ENCODE data around the gene VDR.

VDR gene

DNA sequence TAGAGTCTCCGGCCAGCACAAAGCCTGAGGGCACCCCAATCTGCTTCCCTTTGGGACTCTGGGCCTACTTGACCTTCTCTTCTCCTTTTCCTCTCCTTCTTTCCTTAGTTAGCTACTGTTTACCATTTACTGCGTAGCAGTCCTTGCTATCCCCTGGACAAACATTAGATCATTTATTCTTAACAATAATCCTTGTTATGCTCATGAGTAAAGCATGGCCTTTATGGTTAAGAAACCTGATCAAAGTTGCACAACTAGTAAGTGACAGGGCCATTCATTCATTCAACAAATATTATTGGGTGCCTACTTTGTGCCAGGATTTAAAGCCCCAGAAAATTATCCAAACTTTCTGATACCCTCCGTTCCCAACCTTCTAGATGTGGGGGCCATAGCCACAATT is 81.9 kb downstream of the VDR start:
- TF ChIP-seq, protein P1, sequence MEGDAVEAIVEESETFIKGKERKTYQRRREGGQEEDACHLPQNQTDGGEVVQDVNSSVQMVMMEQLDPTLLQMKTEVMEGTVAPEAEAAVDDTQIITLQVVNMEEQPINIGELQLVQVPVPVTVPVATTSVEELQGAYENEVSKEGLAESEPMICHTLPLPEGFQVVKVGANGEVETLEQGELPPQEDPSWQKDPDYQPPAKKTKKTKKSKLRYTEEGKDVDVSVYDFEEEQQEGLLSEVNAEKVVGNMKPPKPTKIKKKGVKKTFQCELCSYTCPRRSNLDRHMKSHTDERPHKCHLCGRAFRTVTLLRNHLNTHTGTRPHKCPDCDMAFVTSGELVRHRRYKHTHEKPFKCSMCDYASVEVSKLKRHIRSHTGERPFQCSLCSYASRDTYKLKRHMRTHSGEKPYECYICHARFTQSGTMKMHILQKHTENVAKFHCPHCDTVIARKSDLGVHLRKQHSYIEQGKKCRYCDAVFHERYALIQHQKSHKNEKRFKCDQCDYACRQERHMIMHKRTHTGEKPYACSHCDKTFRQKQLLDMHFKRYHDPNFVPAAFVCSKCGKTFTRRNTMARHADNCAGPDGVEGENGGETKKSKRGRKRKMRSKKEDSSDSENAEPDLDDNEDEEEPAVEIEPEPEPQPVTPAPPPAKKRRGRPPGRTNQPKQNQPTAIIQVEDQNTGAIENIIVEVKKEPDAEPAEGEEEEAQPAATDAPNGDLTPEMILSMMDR (conservative IDR thresholded peaks at IDR 0.05), result no peak
- no peak for TF ChIP-seq ZFX (IDR thresholded peaks at IDR 0.05)
- H3K27ac ChIP-seq, result no peak overlapping the region

DNA sequence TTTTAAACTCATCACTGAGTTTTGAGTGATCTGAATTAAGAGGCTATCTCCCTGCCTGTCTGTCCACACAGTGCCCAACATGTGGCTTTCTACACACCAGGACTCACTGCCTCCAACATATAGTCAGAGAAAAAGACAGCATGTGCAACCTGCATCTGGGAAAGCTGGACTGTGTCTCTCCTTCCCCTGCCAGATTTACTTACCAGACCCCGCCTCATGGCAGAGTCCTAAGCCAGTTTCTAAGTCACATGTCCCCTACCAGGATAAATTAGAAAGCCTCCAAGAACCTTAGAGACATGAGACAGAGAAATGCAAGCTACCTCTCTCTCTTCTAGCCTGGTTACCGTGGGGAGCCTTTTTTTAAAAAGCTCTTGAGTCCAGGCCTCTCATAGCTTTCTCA is 82.4 kb downstream of the VDR start:
- H3K27ac ChIP-seq, result no peak overlapping the region
- TF ChIP-seq, protein P1 (conservative IDR thresholded peaks at IDR 0.05), result no peak
- TF ChIP-seq ZFX (IDR thresholded peaks at IDR 0.05), result no peak

- no peak for TF ChIP-seq ZFX (IDR thresholded peaks at IDR 0.05)
- TF ChIP-seq, protein P1 (conservative IDR thresholded peaks at IDR 0.05), result no peak
- H3K27ac ChIP-seq, result peak overlapping the region; percentile 85; the same call in 1 of the 2 replicates
Observed at GRCh38 chr12:47821346-47821706, 83.5 kb downstream of the VDR start.

DNA sequence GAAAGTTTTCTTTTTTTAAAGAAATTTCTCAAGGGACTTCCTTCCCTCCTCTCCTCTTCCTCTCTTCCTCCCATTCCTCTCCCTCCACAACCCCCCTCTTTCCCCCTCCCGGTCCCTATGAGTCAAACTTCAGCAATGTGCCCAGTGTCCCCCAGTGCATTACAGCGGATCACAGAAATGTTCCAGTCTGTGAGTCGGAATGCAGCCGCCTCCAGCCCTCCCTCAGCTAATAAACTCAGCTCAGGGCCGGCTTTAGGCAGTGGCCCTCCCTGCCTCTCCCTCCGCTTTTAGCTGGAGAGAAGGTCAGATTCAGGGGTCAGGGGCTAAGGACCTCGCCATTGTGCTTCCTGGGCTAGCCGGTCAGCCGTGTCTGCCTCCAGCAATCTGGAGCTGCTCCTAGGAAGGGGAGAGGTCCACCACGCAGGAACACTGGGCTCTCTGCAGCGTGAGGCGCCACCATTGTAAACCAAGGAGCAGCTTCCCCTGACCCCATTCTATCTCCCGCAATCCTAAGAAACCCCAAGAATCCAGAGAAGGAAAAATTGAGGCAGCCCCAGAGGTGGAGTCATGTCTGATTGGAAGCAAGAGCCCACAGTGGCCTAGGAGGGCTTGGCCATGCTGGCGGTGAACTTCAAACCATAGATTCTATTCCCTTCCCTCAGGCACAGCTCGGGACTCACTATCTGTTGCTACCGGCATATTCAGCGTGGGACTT is 84.0 kb downstream of the VDR start:
- H3K27ac ChIP-seq, result peak overlapping the region; percentile 85
- TF ChIP-seq ZFX (IDR thresholded peaks at IDR 0.05), result no peak

DNA sequence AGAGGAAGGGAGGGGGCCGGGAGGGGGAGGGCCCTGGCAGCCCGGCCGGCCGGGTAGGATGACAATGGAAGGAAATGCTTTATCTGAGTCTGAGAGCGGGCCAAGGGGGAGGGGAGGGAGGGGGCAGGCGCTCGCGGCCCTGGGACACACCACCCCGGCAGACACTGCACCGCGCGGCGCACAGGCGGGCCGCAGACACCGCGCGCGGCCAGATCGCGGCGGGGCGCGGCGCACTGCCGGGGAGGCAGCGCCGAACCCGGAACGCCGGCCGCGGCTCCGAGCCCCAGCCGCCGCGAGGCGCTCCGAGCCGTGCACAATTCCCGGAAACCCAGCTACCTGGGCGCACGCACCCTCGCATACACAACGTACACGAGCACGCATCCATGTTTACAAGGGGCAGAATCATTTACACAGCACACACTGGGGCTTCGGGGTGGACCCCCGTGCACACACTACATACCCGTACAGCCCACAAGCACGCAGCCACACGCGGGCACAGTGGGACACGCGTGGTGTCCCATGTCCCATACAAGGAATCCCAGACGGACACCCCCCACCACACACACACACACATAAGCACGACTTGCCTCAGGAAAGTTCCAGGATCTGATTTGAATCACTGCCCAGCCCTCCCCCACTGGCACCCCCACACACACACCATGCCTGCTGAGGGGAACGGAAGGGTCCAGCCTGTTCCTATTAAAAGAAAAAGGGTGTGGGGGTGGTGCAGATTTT is 84.7 kb downstream of the VDR start, which contains the start of gene HDAC7:
HDAC7 (minus strand) TSS at position 8 of the 735 bp plus-strand sequence. CDS start 118 bp downstream, outside the sequence.
- no peak for TF ChIP-seq ZFX (IDR thresholded peaks at IDR 0.05)
- TF ChIP-seq, protein P1 (conservative IDR thresholded peaks at IDR 0.05), result no peak

GRCh38 chr12:47819138-47819895 is 85.5 kb downstream of the VDR start:
- H3K27ac ChIP-seq, result peak overlapping the region; percentile 85
- TF ChIP-seq, protein P1 (conservative IDR thresholded peaks at IDR 0.05), result no peak; the same call in 1 of the 2 replicates
- peak; percentile 91 for TF ChIP-seq ZFX (IDR thresholded peaks at IDR 0.05)

More for the DNA sequence above, 84.7 kb downstream of the VDR start, which contains the start of gene HDAC7:
- peak within 1 kb of the TSS; percentile 85 for H3K27ac ChIP-seq

DNA sequence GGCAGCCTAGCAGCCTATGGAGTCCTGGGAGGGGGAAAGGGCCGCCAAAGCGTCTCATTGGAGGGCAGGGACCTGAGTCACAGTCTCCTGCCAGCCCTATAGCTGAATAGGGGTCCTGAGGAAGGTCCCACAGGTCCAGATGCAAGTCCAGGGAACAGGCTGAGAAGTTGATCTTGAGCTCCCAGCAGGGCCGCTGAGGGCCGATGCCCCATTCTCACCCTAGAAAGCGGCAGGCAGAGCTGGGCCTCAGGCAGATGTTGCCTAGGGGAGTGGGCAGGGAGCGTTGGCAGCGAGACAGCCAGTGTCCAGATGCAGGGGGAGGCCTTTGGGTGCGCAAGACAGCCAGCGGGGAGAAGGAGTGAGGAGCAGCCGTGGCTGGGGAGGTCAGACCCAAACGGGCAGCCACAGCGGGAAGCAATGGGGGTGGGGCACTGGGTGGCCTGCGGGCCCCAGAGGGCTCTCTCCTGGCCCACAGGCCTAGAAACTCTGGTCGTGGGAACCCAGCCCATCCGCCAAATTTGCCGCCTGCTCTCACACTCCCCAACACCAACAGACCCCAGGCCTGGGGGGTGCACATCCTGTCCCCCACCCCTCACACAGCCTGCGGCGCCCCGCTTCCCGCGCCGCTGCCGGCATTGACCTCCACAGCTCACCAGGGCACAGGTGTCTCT is 86.2 kb downstream of the VDR start:
- TF ChIP-seq, protein P1 (conservative IDR thresholded peaks at IDR 0.05), result no peak
- TF ChIP-seq ZFX (IDR thresholded peaks at IDR 0.05), result no peak
- H3K27ac ChIP-seq, result peak overlapping the region; percentile 85

Measured in C4-2B (cell line).